CD1c-positive myeloid dendritic cell (primary cell): ENCODE results near the gene FES.

Source experiments
- DNase-seq: peaks from one replicate; pipeline ENCODE4 v3.0.0-alpha.2; 2016; ENCODE audit errors: extremely low spot score

FES gene

DNA sequence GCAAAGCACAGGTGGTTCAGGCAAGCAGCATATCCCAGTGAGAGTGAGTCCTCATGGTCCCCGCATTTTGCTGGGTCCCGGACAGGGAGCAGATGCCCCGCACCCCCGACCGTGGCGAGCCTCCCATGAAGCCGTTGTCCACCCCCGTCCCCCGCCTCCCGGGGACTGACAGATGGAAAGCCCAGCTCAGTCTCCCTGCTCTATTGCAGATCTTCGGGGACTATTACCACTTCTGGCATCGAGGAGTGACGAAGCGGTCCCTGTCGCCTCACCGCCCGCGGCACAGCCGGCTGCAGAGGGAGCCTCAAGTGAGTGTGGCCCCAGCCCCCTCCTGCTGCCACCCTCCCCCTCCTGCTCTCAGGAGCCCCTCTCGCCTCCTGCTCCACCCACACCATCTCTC, 8.3 kb upstream of the FES start:
- DNase-seq = no peak

DNA sequence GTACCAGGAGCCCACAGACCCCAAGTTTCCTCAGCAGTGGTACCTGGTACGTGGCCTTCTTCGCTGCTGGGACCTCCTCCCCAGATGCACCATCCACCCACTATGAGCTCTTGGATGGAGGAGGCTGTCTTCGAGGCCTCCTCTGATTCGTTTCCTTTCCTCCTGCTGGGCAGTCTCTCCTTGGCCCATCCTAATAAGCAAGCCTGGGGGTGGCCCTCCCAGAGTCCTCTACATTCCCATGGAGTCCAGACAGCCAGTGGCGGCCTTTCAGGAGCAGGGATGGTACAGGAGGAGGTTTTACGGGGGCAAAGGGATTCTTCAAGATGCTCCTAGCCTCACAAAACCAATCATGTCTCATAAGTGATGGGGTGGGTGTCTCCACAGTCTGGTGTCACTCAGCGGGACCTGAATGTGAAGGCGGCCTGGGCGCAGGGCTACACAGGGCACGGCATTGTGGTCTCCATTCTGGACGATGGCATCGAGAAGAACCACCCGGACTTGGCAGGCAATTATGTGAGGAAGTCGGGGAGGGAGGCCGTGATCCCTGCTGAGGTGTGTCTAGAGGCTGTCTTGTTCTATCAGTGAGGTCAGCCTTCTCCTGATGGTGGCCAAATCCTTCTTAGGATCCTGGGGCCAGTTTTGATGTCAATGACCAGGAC, 7.7 kb upstream of the FES start:
- no peak for DNase-seq

DNA sequence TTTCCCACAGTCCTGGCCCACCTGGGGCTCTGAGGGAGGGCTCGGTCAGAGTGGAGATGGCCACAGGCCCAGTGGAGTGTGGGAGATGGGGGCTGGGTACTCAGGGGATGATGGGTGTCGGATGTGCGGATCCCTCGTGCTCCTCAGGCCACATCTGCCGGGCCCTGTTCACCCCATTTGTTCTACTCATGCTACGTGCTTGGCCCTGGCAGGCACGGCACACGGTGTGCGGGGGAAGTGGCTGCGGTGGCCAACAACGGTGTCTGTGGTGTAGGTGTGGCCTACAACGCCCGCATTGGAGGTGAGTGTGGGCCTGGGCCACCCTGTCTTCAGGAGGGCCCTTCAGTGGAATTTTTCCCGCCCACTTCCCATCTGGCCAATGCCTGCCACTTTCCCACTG, 7.0 kb upstream of the FES start:
- DNase-seq = no peak

DNA sequence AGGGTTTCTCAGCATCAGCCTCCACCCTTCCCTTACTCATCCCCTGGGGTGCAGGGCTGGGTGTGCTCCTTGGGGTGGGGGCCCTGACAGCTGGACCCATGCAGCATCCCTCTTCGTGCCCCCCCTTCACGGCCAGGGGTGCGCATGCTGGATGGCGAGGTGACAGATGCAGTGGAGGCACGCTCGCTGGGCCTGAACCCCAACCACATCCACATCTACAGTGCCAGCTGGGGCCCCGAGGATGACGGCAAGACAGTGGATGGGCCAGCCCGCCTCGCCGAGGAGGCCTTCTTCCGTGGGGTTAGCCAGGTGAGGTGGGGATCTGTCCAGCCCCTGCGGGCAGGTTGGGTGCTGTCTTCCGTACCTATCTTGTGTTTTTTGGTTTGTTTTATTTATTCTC, 6.3 kb upstream of the FES start:
- no peak for DNase-seq

DNA sequence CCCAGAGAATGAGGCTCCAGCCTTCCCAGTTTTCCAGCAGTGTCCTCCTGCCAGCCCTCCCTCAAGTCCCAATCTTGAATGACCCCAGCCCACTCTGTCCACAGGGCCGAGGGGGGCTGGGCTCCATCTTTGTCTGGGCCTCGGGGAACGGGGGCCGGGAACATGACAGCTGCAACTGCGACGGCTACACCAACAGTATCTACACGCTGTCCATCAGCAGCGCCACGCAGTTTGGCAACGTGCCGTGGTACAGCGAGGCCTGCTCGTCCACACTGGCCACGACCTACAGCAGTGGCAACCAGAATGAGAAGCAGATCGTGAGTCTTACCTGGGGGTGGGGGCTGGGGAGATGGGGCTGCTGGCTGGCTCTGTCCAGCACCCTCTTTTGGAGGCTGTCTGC, 5.6 kb upstream of the FES start:
- no peak for DNase-seq

DNA sequence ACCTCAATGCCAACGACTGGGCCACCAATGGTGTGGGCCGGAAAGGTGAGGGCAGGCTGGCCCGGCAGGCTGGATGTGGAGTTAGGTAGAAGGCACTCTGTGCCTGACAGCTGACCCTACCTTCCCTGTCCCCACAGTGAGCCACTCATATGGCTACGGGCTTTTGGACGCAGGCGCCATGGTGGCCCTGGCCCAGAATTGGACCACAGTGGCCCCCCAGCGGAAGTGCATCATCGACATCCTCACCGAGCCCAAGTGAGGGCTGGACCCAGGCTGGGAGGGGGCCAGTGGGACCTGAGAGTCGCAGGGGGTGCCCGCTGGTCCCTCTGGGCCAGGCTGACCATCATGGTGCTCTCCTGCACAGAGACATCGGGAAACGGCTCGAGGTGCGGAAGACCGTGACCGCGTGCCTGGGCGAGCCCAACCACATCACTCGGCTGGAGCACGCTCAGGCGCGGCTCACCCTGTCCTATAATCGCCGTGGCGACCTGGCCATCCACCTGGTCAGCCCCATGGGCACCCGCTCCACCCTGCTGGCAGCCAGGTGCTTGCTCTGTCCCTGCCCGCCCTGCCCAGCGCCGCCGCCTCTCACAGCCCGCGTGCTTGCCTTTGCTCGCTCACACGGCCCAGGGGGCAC, 4.5 kb upstream of the FES start:
- DNase-seq = no peak

DNA sequence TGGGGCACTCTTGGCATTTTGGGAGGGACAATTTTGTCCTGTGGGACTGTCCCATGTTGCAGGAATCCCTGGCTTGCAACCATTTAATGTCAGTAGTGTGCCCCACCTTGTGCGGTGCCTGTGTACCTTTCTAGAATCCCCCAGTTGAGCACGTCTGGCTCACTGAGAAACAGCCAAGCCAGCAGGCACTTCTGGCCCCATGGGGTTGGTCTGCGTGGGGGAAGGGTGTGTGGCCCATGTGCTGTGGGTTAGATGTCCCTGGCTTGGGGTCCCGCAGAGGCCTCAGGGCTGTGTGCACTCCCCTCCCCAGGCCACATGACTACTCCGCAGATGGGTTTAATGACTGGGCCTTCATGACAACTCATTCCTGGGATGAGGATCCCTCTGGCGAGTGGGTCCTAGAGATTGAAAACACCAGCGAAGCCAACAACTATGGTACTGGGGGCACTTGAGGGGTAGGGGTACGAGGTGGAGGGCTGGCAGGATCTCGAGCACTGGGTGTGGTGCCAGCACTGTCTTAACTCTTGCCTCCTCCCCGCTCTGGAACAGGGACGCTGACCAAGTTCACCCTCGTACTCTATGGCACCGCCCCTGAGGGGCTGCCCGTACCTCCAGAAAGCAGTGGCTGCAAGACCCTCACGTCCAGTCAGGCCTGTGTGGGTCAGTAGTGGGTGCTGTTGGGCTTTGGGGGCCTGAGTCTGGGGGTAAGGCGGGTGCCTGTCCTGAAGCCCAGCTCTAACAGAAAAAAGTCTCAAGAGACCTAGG, 3.7 kb upstream of the FES start:
- no peak for DNase-seq

DNA sequence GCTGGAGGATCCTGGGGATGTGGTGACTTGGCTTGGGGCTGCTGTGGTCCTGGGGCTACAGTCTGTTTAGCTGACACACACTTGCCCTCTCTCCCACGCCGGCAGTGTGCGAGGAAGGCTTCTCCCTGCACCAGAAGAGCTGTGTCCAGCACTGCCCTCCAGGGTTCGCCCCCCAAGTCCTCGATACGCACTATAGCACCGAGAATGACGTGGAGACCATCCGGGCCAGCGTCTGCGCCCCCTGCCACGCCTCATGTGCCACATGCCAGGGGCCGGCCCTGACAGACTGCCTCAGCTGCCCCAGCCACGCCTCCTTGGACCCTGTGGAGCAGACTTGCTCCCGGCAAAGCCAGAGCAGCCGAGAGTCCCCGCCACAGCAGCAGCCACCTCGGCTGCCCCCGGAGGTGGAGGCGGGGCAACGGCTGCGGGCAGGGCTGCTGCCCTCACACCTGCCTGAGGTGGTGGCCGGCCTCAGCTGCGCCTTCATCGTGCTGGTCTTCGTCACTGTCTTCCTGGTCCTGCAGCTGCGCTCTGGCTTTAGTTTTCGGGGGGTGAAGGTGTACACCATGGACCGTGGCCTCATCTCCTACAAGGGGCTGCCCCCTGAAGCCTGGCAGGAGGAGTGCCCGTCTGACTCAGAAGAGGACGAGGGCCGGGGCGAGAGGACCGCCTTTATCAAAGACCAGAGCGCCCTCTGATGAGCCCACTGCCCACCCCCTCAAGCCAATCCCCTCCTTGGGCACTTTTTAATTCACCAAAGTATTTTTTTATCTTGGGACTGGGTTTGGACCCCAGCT, 2.9 kb upstream of the FES start:
- no peak for DNase-seq

DNA sequence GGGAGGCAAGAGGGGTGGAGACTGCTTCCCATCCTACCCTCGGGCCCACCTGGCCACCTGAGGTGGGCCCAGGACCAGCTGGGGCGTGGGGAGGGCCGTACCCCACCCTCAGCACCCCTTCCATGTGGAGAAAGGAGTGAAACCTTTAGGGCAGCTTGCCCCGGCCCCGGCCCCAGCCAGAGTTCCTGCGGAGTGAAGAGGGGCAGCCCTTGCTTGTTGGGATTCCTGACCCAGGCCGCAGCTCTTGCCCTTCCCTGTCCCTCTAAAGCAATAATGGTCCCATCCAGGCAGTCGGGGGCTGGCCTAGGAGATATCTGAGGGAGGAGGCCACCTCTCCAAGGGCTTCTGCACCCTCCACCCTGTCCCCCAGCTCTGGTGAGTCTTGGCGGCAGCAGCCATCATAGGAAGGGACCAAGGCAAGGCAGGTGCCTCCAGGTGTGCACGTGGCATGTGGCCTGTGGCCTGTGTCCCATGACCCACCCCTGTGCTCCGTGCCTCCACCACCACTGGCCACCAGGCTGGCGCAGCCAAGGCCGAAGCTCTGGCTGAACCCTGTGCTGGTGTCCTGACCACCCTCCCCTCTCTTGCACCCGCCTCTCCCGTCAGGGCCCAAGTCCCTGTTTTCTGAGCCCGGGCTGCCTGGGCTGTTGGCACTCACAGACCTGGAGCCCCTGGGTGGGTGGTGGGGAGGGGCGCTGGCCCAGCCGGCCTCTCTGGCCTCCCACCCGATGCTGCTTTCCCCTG, 2.2 kb upstream of the FES start:
- DNase-seq = no peak

DNA sequence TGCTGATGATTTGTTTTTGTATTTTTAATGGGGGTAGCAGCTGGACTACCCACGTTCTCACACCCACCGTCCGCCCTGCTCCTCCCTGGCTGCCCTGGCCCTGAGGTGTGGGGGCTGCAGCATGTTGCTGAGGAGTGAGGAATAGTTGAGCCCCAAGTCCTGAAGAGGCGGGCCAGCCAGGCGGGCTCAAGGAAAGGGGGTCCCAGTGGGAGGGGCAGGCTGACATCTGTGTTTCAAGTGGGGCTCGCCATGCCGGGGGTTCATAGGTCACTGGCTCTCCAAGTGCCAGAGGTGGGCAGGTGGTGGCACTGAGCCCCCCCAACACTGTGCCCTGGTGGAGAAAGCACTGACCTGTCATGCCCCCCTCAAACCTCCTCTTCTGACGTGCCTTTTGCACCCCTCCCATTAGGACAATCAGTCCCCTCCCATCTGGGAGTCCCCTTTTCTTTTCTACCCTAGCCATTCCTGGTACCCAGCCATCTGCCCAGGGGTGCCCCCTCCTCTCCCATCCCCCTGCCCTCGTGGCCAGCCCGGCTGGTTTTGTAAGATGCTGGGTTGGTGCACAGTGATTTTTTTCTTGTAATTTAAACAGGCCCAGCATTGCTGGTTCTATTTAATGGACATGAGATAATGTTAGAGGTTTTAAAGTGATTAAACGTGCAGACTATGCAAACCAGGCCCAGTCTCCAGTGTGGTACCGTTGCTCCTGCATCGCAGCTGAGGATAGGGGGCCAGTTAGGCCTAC, 1.4 kb upstream of the FES start:
- DNase-seq = no peak

DNA sequence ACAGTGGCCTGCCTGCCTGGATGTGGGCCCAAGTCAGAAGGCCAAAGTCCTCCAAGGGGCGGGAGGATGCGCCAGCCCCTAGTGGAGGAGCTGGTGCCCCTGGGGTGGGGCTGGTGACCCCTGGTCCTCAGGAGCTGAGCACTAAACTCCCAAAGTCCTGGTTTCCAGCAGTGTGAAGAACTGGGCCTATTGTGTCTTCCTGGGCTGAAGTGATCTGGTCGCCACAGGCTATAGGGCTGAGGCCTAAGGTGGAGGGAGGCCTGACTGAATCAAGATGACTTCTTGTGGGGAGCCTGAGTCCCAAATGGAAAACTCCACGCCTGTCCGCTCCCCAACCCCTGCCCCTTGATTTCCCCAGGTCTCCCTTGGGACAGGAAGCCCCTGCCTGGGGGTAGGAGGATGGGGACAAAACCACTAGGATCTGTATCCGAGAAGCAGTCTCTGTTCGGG, 753 bp upstream of the FES start:
- DNase-seq = no peak

DNA sequence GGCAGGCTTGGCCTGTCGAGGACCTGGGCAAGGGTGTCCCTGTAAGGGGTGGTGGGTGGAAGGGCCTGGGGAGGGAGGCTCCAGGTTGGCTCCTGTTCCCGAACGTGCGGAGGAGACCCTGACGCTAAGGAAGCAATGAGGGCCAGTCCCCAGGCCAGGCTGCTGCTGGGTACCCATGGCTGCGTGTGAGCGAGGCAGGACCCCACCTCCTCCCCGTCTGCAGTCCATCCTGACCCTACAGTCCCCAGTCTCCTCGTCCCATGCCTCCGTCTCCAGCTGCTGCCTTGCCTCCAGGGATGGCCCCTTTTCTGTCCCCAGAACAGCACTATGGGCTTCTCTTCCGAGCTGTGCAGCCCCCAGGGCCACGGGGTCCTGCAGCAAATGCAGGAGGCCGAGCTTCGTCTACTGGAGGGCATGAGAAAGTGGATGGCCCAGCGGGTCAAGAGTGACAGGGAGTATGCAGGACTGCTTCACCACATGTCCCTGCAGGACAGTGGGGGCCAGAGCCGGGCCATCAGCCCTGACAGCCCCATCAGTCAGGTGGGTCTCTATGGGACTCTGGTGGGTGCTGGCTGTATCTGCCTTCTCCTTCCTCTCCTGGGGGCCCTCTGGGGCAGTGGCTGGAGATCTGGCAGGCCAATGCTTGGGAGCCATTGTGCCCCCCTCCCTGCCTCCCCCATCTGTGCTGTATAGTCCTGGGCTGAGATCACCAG, 571 bp downstream of the FES start:
- DNase-seq = no peak

DNA sequence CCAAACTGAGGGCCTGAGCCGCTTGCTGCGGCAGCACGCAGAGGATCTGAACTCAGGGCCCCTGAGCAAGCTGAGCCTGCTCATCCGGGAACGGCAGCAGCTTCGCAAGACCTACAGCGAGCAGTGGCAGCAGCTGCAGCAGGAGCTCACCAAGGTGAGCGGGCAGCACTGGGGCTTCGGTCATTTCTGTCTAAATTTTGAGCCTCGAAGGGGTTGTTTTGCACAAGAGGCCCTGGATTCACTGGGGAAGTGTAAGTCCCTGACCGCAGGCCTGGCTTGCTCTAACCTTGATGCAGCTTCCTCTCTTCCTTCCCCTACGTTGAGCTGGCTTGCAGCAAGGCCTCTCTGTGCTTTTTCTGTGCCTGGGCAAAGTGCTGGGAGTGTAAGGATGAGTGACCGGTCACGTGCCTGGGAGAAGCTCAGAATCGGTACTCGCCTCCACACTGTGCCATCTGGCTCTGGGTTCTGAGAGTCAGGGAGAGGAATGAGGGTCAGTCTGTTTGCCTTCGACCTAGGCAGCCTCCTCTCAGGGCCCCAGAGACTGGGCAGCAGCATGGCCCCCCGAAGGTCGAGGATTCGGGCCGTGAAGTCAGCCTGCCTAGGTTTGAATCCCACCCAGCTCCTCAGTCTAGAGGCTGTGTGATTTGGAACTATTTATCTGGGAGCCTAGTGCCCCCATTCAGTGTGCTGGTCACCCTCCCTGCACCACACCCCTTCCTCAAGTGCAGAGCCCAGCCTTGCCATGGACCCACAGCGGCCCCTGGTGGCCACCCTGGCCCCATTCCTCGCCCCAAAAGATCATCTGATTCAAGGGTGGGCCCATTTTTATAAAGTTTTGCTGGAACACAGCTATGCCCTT, 1.4 kb downstream of the FES start:
- DNase-seq = peak; percentile 87

DNA sequence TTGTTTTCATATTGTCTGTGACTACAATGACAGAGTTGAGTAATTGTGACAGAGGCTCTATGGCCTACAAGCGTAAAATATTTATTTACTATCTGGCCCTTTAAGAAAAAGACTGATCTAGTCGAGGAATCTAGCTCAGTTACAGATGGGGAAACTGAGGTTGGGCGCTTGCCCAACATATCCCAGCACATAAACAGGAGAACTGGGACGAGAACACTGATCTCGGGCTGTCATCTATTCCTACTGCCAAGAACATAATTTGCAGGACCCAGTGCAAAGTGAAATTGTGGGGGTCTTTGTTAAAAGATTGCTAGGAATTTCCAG, 1.9 kb downstream of the FES start:
- DNase-seq = no peak

DNA sequence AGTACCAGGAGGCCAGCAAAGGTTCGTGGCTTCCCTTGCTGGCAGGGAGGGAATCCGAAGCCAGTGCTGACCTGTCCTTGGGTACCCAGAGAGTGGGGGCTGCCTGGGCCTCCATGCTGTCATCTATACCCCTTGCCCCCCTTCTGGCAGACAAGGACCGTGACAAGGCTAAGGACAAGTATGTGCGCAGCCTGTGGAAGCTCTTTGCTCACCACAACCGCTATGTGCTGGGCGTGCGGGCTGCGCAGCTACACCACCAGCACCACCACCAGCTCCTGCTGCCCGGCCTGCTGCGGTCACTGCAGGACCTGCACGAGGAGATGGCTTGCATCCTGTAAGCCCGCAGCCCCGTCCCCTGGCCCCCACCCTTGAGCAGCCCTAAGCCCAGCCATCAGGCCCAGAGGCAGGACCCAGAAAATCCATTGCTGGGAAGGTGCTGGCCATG, 2.8 kb downstream of the FES start:
- DNase-seq = no peak

DNA sequence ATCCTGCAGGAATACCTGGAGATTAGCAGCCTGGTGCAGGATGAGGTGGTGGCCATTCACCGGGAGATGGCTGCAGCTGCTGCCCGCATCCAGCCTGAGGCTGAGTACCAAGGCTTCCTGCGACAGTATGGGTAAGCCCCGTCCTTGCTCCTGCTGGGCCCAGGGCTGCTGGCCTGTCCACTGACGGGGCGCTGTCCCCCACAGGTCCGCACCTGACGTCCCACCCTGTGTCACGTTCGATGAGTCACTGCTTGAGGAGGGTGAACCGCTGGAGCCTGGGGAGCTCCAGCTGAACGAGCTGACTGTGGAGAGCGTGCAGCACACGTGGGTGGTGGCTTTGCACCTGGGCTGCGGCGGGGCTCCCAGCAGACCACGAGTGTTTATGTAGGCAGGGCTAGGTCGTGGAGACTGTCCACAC, 5.0 kb downstream of the FES start:
- DNase-seq = no peak

DNA sequence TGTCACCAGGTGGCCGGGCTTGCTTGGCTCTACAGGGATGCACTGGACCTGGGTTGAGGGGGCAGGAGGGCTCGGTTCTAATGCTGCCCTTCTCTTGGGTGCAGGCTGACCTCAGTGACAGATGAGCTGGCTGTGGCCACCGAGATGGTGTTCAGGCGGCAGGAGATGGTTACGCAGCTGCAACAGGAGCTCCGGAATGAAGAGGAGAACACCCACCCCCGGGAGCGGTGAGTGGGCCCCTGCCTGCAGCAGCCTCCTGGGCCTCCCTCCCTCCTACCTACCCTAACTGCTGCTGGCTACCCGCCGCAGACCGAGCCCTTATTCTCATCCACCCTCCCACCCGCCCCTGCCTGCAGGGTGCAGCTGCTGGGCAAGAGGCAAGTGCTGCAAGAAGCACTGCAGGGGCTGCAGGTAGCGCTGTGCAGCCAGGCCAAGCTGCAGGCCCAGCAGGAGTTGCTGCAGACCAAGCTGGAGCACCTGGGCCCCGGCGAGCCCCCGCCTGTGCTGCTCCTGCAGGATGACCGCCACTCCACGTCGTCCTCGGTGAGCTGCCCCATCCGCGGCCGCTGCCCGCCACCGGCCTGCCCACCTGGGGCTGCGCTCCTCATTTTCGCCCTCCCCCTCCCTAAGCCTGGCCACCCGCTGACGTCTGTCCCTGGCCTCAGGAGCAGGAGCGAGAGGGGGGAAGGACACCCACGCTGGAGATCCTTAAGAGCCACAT, 5.6 kb downstream of the FES start:
- no peak for DNase-seq

DNA sequence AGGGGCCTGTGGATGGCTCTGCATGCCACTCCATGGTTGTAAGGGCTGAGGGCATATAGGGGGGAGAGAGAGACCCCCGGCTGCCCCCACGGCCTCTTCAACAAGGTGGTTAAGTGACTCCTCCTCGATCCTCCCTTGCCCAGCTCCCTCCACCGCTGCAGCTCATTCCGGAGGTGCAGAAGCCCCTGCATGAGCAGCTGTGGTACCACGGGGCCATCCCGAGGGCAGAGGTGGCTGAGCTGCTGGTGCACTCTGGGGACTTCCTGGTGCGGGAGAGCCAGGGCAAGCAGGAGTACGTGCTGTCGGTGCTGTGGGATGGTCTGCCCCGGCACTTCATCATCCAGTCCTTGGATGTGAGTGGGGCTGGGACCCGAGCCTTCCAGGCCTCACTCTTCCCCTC, 6.5 kb downstream of the FES start:
- DNase-seq = no peak
